Ovary (tissue), 9 donors: ENCODE measurements around the gene LRP10. TPM values are rescaled to one million over a fixed set of nuclear protein-coding genes. Genes with fewer than 3 reads are reported as not detected.

Experiments
- DNase-seq, 5 donors: peaks; one replicate each; pipeline ENCODE4 v3.0.0-alpha.2; 2019 to 2020
- H3K27ac ChIP-seq, 2 donors: fragments of 200-600 bp; one replicate each; pipeline versions ENCODE4 v1.5.1 to v1.8.0; 2019 to 2022
- H3K27me3 ChIP-seq: fragments of 200-600 bp; one replicate; pipeline ENCODE4 v1.8.0; 2022
- H3K36me3 ChIP-seq: fragments of 200-600 bp; sonication (generic); one replicate; pipeline ENCODE4 v1.5.1; 2019
- H3K4me1 ChIP-seq: one replicate; pipeline ENCODE4 v1.8.1; 2013; ENCODE audit warnings: mild to moderate bottlenecking, moderate library complexity; ENCODE audit not compliant: insufficient read depth
- H3K4me3 ChIP-seq: fragments of 200-600 bp; sonication (generic); one replicate; pipeline ENCODE4 v1.5.1; 2017
- H3K9me3 ChIP-seq, 2 donors: fragments of 200-600 bp in 1 of 2; sonication (generic) in 1 of 2; one replicate each; pipeline versions ENCODE4 v1.5.1 to v1.8.1; 2013 to 2019; ENCODE audit warnings: mild to moderate bottlenecking in 1 of 2, moderate library complexity in 1 of 2
- CTCF ChIP-seq, 3 donors: fragments of 450-650 bp in 2 of 3; fragments of 200-600 bp in 1 of 3; IDR thresholded peaks; one replicate each; pipeline versions ENCODE4 v1.5.1 to v1.8.0; 2016 to 2022; ENCODE audit warnings: antibody characterized with exemption in 3 of 3, mild to moderate bottlenecking in 1 of 3
- EP300 ChIP-seq: sonication (generic); formaldehyde crosslinking; IDR thresholded peaks from one replicate; pipeline ENCODE4 v1.6.1; 2017; ENCODE audit warnings: antibody characterized with exemption
- POLR2A ChIP-seq: fragments of 450-650 bp; IDR thresholded peaks from one replicate; pipeline ENCODE4 v1.6.1; 2017; ENCODE audit warnings: antibody characterized with exemption, mild to moderate bottlenecking, moderate library complexity
- WGBS, 3 donors: extraction: QIAGEN DNeasy Blood & Tissue Kit in 1 of 3; methylation state at CpG; one replicate each; pipeline versions ENCODE4 v1.1.5 to v1.1.7; 2013 to 2017; 5-methylcytosine and 5-hydroxymethylcytosine counted together
- intact Hi-C, 4 donors: fragments of 100-400 bp; cut with DNase I; formaldehyde crosslinking; loops; one replicate each; pipeline versions ENCODE4 v1.11.0 to v1.15.1; 2022 to 2023
- polyA plus RNA-seq, 2 donors: library from polyadenylated mRNA; stranded (reverse); fragments of 200-250 nt in 1 of 2; fragments of 350-450 nt in 1 of 2; fragmentation: Illumina TruSeq in 1 of 2; extraction: RNeasy Lipid Tissue Mini Kit (QIAGEN cat#74804) in 1 of 2; gene quantifications; one replicate each; pipeline ENCODE4 v1.2.3, GENCODE V29; 2013 to 2014
- total RNA-seq, 7 donors: library from RNA; depleted of rRNA in 2 of 7; stranded (reverse); fragments of >200 nt in 2 of 7; fragmentation: NEBNext Ultra II Directional in 3 of 7; extraction: Animal tissue kit (Norgen Biotek cat#: 25700) in 3 of 7; gene quantifications; one replicate each; pipeline versions ENCODE4 v1.1.0 to v1.2.4, GENCODE V29; 2016 to 2023
- donor health status: DM: no; HTN: no; CAD: no; lungs with moderate emphysema.
- donor health status: DM: no; HTN: no; CAD: no.
- donor health status: Bipolar disorder and iron deficiency.
- donor health status: DM: yes; HTN: yes; CAD: no.
- donor health status: DM: no; HTN: no; CAD: no.
- donor health status: DM: yes; HTN: yes; CAD: no.

LRP10 gene
- total and polyA plus RNA-seq, 9 donors = 32.4 to 122 (median 94.0) TPM

GRCh38 chr14:22844221-22845102 lies 27.1 kb upstream of the LRP10 start:
- no peaks in the 10 kb centered on the region for H3K36me3 ChIP-seq
- H3K27me3 ChIP-seq = no peaks in the 10 kb centered on the region
- peak overlapping the region in 1 of 2 donors; percentile 19 for H3K27ac ChIP-seq
- H3K4me1 ChIP-seq = peaks cover 27% of the 10 kb centered on the region
- TF ChIP-seq CTCF (IDR thresholded peaks at IDR 0.05) = no peak
- TF ChIP-seq POLR2A = no peak
- TF ChIP-seq EP300 = no peak
- H3K4me3 ChIP-seq = no peak overlapping the region
- WGBS, 3 donors = 83 to 87% (median 85%) methylated on average over 22 of the region's 22 CpGs
- H3K9me3 ChIP-seq = no peaks in the 10 kb centered on the region
- intact Hi-C loops = loop anchor here in 1 of 4 donors (10.0 kb wide), 1 partner anchor 280 kb away; no protein-coding TSS in a partner anchor
- DNase-seq = peak in 1 of 5 donors; percentile 33

DNA sequence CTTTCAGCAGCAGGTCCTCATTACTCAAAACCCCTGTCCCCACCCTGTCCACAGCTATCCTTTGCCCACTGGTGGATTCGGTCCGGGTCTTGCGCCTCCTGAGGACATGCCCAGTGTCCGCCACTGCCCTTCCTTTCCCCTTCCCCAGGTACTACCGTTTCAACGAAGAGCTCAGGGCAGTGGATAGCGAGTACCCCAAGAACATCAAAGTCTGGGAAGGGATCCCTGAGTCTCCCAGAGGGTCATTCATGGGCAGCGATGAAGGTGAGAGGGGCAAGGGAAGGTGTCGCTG lies 26.5 kb upstream of the LRP10 start:
- peaks cover 32% of the 10 kb centered on the region for H3K4me1 ChIP-seq
- 83 to 86% (median 85%) methylated on average over 9 of the region's 9 CpGs for whole genome bisulfite sequencing, 3 donors
- no peaks in the 10 kb centered on the region for H3K27me3 ChIP-seq
- no peaks in the 10 kb centered on the region for H3K9me3 ChIP-seq
- no peak for DNase-seq
- no peaks in the 10 kb centered on the region for H3K36me3 ChIP-seq
- TF ChIP-seq EP300 (no peak), CTCF (IDR thresholded peaks at IDR 0.05) (no peak), POLR2A (no peak)
- H3K4me3 ChIP-seq = no peak overlapping the region
- intact Hi-C loops = loop anchor here in 1 of 4 donors (10.0 kb wide), 1 partner anchor 280 kb away; no protein-coding TSS in a partner anchor
- H3K27ac ChIP-seq = peak overlapping the region in 1 of 2 donors; percentile 96

DNA sequence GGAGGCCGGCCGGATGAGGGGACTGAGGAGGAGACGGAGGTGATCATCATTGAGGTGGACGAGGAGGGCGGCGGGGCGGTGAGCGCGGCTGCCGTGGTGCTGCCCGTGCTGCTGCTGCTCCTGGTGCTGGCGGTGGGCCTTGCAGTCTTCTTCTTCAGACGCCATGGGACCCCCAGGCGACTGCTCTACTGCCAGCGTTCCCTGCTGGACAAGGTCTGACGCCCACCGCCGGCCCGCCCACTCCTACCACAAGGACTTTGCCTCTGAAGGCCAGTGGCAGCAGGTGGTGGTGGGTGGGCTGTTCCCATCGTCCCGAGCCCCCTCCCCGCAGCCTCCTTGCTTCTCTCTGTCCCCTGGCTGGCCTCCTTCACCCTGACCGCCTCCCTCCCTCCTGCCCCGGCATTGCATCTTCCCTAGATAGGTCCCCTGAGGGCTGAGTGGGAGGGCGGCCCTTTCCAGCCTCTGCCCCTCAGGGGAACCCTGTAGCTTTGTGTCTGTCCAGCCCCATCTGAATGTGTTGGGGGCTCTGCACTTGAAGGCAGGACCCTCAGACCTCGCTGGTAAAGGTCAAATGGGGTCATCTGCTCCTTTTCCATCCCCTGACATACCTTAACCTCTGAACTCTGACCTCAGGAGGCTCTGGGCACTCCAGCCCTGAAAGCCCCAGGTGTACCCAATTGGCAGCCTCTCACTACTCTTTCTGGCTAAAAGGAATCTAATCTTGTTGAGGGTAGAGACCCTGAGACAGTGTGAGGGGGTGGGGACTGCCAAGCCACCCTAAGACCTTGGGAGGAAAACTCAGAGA lies 25.5 kb upstream of the LRP10 start:
- no peak for TF ChIP-seq CTCF (IDR thresholded peaks at IDR 0.05)
- TF ChIP-seq POLR2A = no peak
- no peak for TF ChIP-seq EP300
- H3K4me1 ChIP-seq = peaks cover 39% of the 10 kb centered on the region
- no peaks in the 10 kb centered on the region for H3K9me3 ChIP-seq
- H3K27me3 ChIP-seq = no peaks in the 10 kb centered on the region
- no peaks in the 10 kb centered on the region for H3K36me3 ChIP-seq
- DNase-seq = no peak
- H3K4me3 ChIP-seq = no peak overlapping the region
- peak overlapping the region; percentile 96 to 97 for H3K27ac ChIP-seq
- WGBS, 3 donors = 64 to 76% (median 66%) methylated on average over 26 of the region's 26 CpGs
- intact Hi-C loops = loop anchor here in 1 of 4 donors (10.0 kb wide), 1 partner anchor 281 kb away; no protein-coding TSS in a partner anchor

DNA sequence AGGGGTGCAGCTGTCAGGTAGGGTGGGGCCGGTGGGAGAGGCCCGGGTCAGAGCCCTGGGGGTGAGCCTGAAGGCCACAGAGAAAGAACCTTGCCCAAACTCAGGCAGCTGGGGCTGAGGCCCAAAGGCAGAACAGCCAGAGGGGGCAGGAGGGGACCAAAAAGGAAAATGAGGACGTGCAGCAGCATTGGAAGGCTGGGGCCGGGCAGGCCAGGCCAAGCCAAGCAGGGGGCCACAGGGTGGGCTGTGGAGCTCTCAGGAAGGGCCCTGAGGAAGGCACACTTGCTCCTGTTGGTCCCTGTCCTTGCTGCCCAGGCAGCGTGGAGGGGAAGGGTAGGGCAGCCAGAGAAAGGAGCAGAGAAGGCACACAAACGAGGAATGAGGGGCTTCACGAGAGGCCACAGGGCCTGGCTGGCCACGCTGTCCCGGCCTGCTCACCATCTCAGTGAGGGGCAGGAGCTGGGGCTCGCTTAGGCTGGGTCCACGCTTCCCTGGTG lies 24.7 kb upstream of the LRP10 start:
- intact Hi-C loops = loop anchor here in 1 of 4 donors (10.0 kb wide), 1 partner anchor 282 kb away; no protein-coding TSS in a partner anchor
- TF ChIP-seq EP300 (no peak), CTCF (IDR thresholded peaks at IDR 0.05) (no peak), POLR2A (no peak)
- Histone ChIP-seq H3K9me3 (no peaks in the 10 kb centered on the region), H3K4me1 (peaks cover 41% of the 10 kb centered on the region), H3K36me3 (no peaks in the 10 kb centered on the region), H3K27ac (peak overlapping the region; percentile 96 to 97), H3K27me3 (no peaks in the 10 kb centered on the region), H3K4me3 (no peak overlapping the region)
- WGBS, 3 donors = 48 to 56% (median 54%) methylated on average over 11 of the region's 11 CpGs
- no peak for DNase-seq
